HL-60 (cell line): ENCODE data around the gene SUPT5H.

ENCODE experiments used
- DNase-seq, 2 experiments: peaks; one replicate each; pipeline ENCODE4 v3.0.0-alpha.2; 2010 to 2020; ENCODE audit warnings: low read depth in 1 of 2, low spot score in 1 of 2
- H3K27ac ChIP-seq: fragments of 250-450 bp; sonication (Bioruptor Pico); replicated peaks from 2 replicates; pipeline ENCODE4 v1.5.1; 2020; ENCODE audit warnings: mild to moderate bottlenecking, moderate library complexity
- H3K27me3 ChIP-seq: fragments of 250-450 bp; sonication (Bioruptor Pico); 2 replicates; pipeline ENCODE4 v1.5.1; 2021; ENCODE audit warnings: mild to moderate bottlenecking, moderate library complexity; ENCODE audit not compliant: insufficient read depth, poor library complexity, severe bottlenecking
- H3K4me3 ChIP-seq: replicated peaks from 2 replicates; pipeline ENCODE4 v1.5.1; 2011; ENCODE audit warnings: mild to moderate bottlenecking, control low read depth, low read length; ENCODE audit not compliant: insufficient read depth
- CTCF ChIP-seq: IDR thresholded peaks from one replicate; pipeline ENCODE4 v1.5.1; 2011; ENCODE audit warnings: low read length, control low read depth, inconsistent platforms; ENCODE audit not compliant: insufficient read depth
- GABPA ChIP-seq: IDR thresholded peaks from 2 replicates; pipeline ENCODE4 v1.6.1; 2012; ENCODE audit warnings: low read depth
- POLR2AphosphoS5 ChIP-seq: IDR thresholded peaks from 2 replicates; pipeline ENCODE4 v1.6.1; 2012; ENCODE audit warnings: low read depth
- SPI1 ChIP-seq: IDR thresholded peaks from 2 replicates; pipeline ENCODE4 v1.6.1; 2012; ENCODE audit warnings: low read depth, mild to moderate bottlenecking, borderline replicate concordance
- TF ChIP-seq, protein P1 (sequence below): IDR thresholded peaks from 2 replicates; pipeline ENCODE4 v1.6.1; 2012; ENCODE audit warnings: low read depth; ENCODE audit not compliant: insufficient replicate concordance

Gene SUPT5H

DNA sequence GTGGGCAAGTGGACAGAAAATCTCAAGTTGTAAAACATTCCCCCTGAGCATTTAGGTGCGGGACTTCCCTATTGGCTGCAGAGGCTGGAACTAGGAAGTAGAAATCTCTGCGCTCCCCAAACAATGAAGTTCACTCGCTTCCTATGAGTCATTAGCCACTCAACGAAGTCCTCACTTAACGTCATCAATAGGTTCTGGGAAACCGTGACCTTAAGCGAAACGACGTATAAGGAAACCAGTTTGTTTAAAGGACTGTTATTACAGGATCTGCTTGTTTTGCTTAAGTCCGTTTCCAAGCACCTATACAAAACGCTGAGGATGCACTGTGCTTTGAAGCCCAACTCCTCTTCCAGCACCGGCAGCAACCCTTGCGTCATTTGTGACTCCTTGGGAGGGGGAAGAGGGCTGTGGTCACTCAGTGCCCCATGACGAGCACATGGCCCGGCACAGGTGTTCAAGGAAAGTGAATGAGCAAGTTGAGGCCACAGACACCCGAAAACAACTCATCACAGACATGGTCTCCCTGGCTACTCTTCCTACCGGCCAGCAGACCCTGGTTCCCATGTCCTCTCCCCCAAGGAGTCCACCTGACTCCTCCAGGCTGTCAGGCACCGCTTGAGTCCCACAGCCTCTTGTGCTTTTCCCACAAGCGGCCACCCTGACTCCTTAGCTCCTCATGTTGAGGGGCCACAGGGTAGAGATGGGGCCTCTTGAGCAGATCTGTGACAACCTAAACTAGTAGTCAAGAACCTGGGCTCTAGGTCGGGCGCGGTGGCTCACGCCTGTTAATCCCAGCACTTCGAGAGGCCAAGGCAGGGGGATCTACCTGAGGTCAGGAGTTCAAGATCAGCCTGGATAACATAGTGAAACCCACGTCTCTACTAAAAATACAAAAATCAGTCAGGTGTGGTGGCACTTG is 14.4 kb upstream of the SUPT5H start:
- H3K27ac ChIP-seq: peak overlapping the region; percentile 60
- peak overlapping the region; percentile 10; the same call in 1 of the 2 replicates for H3K4me3 ChIP-seq
- H3K27me3 ChIP-seq: no peaks in the 10 kb centered on the region
- no peak for TF ChIP-seq CTCF
- peak; percentile 28; the same call in 1 of the 2 replicates for TF ChIP-seq SPI1
- TF ChIP-seq, protein P1, sequence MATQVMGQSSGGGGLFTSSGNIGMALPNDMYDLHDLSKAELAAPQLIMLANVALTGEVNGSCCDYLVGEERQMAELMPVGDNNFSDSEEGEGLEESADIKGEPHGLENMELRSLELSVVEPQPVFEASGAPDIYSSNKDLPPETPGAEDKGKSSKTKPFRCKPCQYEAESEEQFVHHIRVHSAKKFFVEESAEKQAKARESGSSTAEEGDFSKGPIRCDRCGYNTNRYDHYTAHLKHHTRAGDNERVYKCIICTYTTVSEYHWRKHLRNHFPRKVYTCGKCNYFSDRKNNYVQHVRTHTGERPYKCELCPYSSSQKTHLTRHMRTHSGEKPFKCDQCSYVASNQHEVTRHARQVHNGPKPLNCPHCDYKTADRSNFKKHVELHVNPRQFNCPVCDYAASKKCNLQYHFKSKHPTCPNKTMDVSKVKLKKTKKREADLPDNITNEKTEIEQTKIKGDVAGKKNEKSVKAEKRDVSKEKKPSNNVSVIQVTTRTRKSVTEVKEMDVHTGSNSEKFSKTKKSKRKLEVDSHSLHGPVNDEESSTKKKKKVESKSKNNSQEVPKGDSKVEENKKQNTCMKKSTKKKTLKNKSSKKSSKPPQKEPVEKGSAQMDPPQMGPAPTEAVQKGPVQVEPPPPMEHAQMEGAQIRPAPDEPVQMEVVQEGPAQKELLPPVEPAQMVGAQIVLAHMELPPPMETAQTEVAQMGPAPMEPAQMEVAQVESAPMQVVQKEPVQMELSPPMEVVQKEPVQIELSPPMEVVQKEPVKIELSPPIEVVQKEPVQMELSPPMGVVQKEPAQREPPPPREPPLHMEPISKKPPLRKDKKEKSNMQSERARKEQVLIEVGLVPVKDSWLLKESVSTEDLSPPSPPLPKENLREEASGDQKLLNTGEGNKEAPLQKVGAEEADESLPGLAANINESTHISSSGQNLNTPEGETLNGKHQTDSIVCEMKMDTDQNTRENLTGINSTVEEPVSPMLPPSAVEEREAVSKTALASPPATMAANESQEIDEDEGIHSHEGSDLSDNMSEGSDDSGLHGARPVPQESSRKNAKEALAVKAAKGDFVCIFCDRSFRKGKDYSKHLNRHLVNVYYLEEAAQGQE: no peak
- TF ChIP-seq GABPA: no peak
- peak; percentile 72; the same call in 1 of the 2 replicates for TF ChIP-seq POLR2AphosphoS5
- peak; percentile 74 to 90 for DNase-seq

- Histone ChIP-seq H3K27me3 (no peaks in the 10 kb centered on the region), H3K4me3 (no peak overlapping the region), H3K27ac (no peak overlapping the region)
- DNase-seq: no peak
- no peak for TF ChIP-seq SPI1
- TF ChIP-seq GABPA: no peak
- no peak for TF ChIP-seq CTCF
- TF ChIP-seq POLR2AphosphoS5: no peak
- TF ChIP-seq, protein P1: no peak
Observed at GRCh38 chr19:39432677-39433025, 12.7 kb upstream of the SUPT5H start.

DNA sequence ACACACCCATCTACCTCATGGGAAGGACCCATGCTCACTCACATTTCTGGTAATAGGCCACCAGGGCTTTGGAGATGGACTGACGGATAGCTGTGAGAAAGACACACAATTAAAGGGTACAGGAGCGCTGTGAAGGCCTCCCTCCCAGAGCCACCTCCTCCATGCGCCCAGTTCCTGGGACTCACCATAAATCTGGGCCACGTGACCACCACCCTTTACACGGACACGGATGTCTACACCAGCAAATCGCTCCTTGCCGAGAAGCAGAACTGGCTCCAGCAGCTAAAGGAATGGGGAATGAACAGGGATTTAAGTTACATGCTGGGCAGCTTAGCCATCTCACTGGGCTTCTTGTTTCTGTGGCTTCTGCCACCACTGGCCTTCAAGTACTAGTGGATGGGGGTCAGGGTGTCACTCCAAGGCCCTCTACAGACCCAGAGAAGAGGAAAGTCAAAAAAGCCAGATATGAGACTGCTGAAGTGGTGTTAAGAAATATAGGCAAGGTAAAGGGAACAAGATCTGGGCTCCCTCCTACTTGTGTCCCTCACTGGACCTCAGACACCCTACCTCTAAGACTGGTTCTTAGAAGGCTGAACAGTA is 11.8 kb upstream of the SUPT5H start:
- Histone ChIP-seq H3K27me3 (no peaks in the 10 kb centered on the region), H3K27ac (peak overlapping the region; percentile 88), H3K4me3 (no peak overlapping the region)
- no peak for DNase-seq
- TF ChIP-seq SPI1 (no peak), POLR2AphosphoS5 (peak; percentile 25; the same call in 1 of the 2 replicates)
